LNCAP (cell line): ENCODE results near the gene FUT1.

Experiments
- TF ChIP-seq, protein P1 (sequence below): fragments of 450-650 bp; IDR thresholded peaks from 2 replicates; pipeline ENCODE4 v1.5.1; 2017; ENCODE audit warnings: mild to moderate bottlenecking

The FUT1 gene

DNA sequence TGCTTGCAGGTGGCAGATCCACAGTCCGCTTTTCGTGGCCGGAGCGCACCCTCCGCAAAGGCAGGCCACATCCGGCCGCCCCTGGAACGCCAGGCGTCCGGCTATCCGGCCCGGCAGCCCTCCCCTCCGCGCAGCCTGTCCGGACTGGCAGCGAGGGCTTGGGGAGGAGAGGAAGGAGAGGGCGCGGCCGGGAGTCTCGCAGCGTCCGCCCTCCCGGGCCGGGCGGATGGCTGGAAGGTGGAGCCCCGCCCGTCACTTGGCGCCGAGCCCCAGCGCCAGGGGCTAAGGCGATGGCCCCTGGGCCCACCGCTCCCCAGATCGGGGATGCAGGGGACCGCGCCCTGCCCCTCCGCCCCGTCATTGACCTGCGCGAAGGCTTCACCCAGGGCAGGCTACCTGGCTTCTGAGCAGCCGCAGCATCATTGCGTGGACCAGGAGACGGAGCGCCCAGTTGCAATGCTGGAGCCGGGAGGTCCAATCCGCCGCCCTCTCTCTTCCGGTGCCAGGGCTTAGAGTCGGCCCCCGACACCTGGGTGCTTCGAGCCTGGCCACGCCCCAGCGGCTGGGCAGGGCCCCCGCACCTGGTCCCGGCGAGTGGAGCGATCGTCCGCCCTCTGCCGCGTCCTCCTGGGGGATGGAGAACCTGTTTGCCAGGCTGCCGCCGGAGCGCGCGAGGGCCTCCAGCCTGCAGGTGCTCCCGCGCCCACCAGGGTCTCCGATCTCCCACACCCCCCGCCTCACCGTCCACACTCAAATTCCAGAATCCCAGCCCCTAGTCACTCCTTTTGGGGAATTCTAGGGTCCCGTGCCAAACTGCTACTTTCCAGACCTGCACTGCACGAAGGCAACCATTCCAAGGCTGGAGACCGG lies at the start of gene FUT1:
TSS of gene FUT1 (minus strand) at position 146 of the 870 bp plus-strand sequence. CDS start 1,360 bp downstream, outside the sequence.
- TF ChIP-seq, protein P1, sequence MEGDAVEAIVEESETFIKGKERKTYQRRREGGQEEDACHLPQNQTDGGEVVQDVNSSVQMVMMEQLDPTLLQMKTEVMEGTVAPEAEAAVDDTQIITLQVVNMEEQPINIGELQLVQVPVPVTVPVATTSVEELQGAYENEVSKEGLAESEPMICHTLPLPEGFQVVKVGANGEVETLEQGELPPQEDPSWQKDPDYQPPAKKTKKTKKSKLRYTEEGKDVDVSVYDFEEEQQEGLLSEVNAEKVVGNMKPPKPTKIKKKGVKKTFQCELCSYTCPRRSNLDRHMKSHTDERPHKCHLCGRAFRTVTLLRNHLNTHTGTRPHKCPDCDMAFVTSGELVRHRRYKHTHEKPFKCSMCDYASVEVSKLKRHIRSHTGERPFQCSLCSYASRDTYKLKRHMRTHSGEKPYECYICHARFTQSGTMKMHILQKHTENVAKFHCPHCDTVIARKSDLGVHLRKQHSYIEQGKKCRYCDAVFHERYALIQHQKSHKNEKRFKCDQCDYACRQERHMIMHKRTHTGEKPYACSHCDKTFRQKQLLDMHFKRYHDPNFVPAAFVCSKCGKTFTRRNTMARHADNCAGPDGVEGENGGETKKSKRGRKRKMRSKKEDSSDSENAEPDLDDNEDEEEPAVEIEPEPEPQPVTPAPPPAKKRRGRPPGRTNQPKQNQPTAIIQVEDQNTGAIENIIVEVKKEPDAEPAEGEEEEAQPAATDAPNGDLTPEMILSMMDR, result no peak

DNA sequence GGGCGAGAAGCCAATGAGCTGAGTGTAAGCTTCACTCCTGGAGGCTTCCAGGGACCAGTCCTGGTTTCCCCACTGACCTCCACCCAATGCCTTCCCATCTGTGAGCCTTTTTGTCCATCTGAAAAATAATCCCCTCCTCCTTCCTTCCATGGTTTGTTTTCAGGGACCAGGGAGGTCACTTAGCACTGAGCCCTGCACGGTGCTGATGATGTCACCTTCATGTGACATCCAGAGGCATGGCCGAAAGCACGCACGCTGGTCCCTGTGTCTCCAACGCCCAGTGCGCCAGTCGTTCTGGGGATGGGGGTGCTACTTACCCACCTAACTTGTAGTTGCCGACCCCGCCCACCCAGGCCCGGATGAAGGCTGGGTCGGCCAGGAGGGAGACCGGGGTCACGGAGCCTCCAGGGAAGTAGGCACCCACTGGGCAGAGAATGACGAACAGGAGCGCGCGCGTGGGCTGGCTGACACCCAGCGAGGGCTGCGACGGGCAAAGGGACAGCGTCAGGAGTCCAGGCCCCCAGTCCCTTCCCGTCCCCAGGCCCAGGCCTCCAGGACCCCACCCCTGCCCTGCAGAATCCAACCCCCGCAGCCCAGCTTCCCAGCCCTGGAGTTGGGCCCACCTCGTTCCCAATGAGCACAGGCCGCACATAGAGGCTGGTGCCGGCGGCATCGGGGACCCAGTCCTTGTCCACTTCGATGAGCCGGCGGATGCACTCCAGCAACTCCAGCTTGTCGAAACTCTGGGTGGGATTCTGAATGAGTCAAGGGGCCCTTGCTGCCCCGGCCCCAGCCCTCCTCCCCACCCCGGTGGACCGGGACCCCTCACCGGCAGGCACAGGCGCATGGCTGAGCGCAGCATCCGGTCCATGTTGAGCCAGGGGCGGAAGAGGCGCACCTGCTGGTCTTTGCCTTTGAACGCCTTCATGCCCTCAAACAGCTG lies 47.2 kb upstream of the FUT1 start:
- TF ChIP-seq, protein P1, result no peak

DNA sequence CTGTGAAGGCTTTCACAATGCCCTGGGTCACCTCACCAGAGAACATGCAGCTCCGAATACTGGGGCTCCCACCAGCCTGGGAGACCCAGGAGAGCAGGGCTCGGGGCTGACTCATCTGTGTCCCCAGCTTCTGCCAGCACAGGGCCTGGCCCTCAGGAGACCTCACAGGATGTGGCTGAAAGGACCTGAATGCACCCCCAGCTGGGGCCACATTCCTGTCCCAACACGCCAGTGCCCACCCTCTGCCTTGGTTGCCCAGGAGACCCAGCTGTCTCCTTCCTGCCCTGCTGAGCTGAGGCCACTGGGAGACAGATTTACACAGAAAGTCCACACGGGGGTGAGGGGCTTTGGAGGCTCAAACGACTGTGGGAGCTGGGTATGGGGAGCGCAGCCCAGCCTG lies 46.5 kb upstream of the FUT1 start:
- TF ChIP-seq, protein P1, result no peak

DNA sequence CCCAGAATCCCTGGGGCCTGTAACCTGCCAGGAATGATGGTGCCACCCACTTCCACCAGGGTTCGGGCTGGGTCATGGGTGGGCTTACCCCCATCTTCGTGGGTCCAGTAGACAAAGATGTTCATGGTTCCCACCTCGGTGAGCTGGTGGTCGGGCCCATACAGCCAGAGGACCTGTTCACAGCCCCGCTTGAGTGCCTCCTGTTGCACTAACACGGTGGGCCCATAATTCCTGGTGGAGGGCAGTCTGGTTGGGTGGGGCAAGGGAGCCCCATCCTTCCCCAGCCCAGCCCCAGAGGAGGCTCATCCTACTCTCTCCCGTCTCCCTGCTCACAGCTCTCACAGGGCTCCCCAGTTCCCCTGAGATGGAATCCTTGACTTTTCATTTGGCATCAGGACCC lies 44.7 kb upstream of the FUT1 start:
- TF ChIP-seq, protein P1, result no peak

DNA sequence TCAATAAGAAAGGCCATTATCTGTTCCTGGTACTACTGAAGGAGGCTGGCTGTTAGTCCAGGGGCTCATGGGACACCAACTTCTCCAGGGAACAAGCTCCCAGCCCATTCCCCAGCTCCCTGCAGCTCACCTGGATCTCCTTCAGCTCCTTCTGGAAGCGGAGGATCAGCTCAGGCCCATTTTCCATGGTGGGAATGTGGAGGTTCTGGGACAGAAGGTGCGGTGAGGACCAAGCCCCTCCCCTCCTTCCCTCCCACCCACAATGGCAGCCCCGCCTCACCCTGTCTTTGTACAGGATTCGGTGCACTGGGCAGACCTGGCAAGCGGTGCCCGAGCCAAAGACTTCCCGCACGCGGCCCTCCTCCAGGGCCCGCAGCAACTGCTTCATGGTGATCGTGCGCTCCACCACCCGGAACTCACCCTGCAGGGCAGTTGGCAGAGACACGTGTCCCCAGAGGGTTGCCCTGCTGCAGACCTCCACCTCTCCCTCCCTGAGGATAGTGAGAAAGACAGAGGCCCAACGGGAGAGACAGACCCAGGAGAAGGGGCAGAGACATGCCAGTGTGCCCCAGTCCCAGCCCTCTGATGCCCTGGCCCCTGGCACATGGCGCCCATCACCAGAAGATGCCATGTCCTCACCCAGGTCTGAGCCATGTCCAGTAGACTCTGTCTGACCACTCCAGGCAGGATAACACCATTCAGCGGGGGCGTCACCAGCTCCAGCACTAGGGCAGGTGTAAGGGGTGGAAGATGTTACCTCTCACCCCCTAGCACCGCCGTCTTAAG lies 44.0 kb upstream of the FUT1 start:
- TF ChIP-seq, protein P1, result no peak

DNA sequence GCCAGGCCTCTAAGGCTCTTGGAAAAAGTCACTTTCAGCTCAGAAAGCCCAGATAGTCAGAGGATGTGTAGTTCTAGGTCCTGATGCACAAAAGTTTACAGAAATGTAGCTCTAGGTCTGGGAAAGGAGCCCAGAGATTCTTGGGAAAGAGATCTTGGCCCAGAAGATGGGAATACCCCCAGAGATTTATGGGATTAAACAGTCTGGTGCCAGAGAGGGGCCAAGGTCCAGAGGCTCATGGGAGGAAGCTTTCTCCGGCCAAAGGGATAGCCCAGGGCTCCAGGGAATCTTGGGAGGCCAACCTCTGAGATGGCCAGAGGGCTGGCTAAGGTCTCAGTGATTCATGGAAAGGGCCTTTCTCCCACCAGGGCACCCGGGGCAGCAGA lies 43.2 kb upstream of the FUT1 start:
- TF ChIP-seq, protein P1, result no peak

DNA sequence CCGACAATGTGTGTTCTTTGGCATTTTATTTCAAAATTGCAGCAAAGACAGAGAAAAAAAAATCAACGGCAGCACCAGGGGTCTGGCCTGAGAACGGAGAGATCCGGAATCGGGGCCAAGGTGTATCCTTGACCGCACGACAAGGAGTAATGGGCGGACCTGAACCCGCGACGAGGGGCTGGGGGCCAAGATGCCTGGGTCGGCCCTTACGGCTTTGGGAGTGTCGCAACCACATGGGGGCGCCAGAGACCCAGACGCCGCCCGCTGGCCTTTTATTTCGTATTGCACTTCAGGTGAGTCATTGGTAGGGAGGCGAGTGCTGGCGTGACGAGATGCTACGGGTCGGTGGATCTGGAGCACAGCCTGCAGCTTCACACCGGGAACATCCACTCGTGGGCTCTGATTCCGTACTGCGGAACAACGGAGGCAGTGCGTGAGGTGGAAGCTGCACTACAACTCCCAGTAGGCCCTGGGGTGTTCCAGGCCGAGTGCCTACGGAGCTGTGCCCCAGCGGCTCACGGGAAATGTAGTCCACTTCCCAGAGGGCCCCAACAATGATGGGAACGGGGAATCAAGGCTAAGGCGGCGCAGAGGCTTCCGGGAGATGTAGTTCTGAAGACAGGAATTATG lies 42.7 kb upstream of the FUT1 start:
- TF ChIP-seq, protein P1, result peak; percentile 69
